GM12878 (cell line): Measurements from ENCODE around the gene WDR72. TPM values are rescaled to one million over a fixed set of nuclear protein-coding genes. Genes with fewer than 3 reads are reported as not detected.

Experiments
- ATAC-seq: fragments of 200-7000 bp; cut with Tn5 transposase; 3 replicates; pipeline ENCODE4 v1.9.1; 2020; ENCODE audit warnings: mild to moderate bottlenecking, moderate library complexity
- BruUV-seq: library from RNA; stranded (reverse); fragments of 400-500 nt; replicated peaks from 2 replicates; lab custom pipeline; 2021; lab: Mats Ljungman, UMichigan
- CTCF ChIA-PET: fragments of 300-600 bp; sonication (Branson Sonifier 250); formaldehyde crosslinking; extraction: SDS; loops from one replicate; lab custom pipeline; 2021; ENCODE audit warnings: inconsistent platforms; lab: Yijun Ruan, JAX
- POLR2A ChIA-PET: fragments of 350-600 bp; formaldehyde crosslinking; extraction: SDS; loops from one replicate; lab custom pipeline; 2021; ENCODE audit warnings: inconsistent platforms; lab: Charles Lee
- RAD21 ChIA-PET: fragments of 300-600 bp; sonication (Branson Sonifier 250); formaldehyde crosslinking; loops from one replicate; lab custom pipeline; 2023; ENCODE audit warnings: antibody characterized with exemption; ENCODE audit not compliant: unreplicated experiment; lab: Charles Lee
- SMC1A ChIA-PET: fragments of 300-600 bp; sonication (Branson Sonifier 250); formaldehyde crosslinking; loops from one replicate; lab custom pipeline; 2023; ENCODE audit not compliant: unreplicated experiment, uncharacterized antibody; lab: Charles Lee
- DNase-seq: peaks from one replicate; pipeline ENCODE4 v3.0.0-alpha.2; 2011; ENCODE audit warnings: low read depth, low spot score
- FAIRE-seq: peaks from 3 replicates; lab custom pipeline; 2011; peaks lifted over from hg19 to GRCh38; lab: Jason Lieb, UNC
- H2AFZ ChIP-seq: 2 replicates; pipeline ENCODE4 v1.6.0; 2011; ENCODE audit warnings: low read depth, low read length, control low read depth; ENCODE audit not compliant: control insufficient read depth
- H3K27ac ChIP-seq: 2 replicates; pipeline ENCODE4 v1.5.1; 2011; ENCODE audit warnings: control low read depth; ENCODE audit not compliant: control insufficient read depth, insufficient read depth
- H3K27me3 ChIP-seq, 2 experiments: replicated peaks in 1 of 2; 2 replicates each; pipeline versions ENCODE4 v1.6.0 to v1.6.1; 2011; ENCODE audit warnings: low read length in 1 of 2; ENCODE audit not compliant: control insufficient read depth in 2 of 2, insufficient read depth in 2 of 2
- H3K36me3 ChIP-seq, 2 experiments: 2 replicates each; pipeline ENCODE4 v1.5.1; 2011; ENCODE audit warnings: low read length in 1 of 2; ENCODE audit not compliant: control insufficient read depth in 2 of 2, insufficient read depth in 2 of 2
- H3K4me1 ChIP-seq: 2 replicates; pipeline ENCODE4 v1.6.1; 2011; ENCODE audit warnings: mild to moderate bottlenecking, low read length, moderate library complexity, mixed read lengths; ENCODE audit not compliant: control insufficient read depth, insufficient read depth
- H3K4me2 ChIP-seq: 2 replicates; pipeline ENCODE4 v1.6.0; 2011; ENCODE audit warnings: control low read depth; ENCODE audit not compliant: control insufficient read depth, insufficient read depth
- H3K4me3 ChIP-seq: fragments of 200-600 bp; sonication (generic); 2 replicates; pipeline ENCODE4 v1.5.1; 2016
- H3K79me2 ChIP-seq: 2 replicates; pipeline ENCODE4 v1.6.0; 2011; ENCODE audit warnings: low read length; ENCODE audit not compliant: control insufficient read depth, insufficient read depth
- H3K9ac ChIP-seq: 2 replicates; pipeline ENCODE4 v1.8.0; 2011; ENCODE audit warnings: low read length, control low read depth, mixed read lengths; ENCODE audit not compliant: control insufficient read depth, insufficient read depth
- H3K9me3 ChIP-seq: replicated peaks from 3 replicates; pipeline ENCODE4 v1.5.1; 2011; ENCODE audit warnings: mild to moderate bottlenecking, low read length; ENCODE audit not compliant: control insufficient read depth, insufficient read depth
- H4K20me1 ChIP-seq: 2 replicates; pipeline ENCODE4 v1.6.0; 2011; ENCODE audit not compliant: control insufficient read depth, insufficient read depth
- BCL11A ChIP-seq: IDR thresholded peaks from 2 replicates; pipeline ENCODE4 v1.6.1; 2011; ENCODE audit warnings: low read depth, low read length
- E2F4 ChIP-seq: IDR thresholded peaks from 2 replicates; pipeline ENCODE4 v1.6.1; 2012; ENCODE audit warnings: low read depth, low read length, improper control_type of control experiment
- EED ChIP-seq: sonication (generic); IDR thresholded peaks from 2 replicates; pipeline ENCODE4 v1.6.1; 2016; ENCODE audit warnings: antibody characterized with exemption, low read depth
- ETV6 ChIP-seq, 2 experiments: fragments of 450-650 bp in 1 of 2; IDR thresholded peaks in 1 of 2; conservative IDR thresholded peaks in 1 of 2; 2 replicates each; pipeline ENCODE4 v1.6.1; 2014; ENCODE audit warnings: antibody characterized with exemption in 1 of 2, borderline replicate concordance in 1 of 2, low read depth in 1 of 2, mild to moderate bottlenecking in 1 of 2, moderate library complexity in 1 of 2
- MAX ChIP-seq: IDR thresholded peaks from 2 replicates; pipeline ENCODE4 v1.6.1; 2012; ENCODE audit warnings: low read depth, low read length, improper control_type of control experiment
- NFYA ChIP-seq: IDR thresholded peaks from 2 replicates; pipeline ENCODE4 v1.6.1; 2011; ENCODE audit warnings: low read depth, mild to moderate bottlenecking, low read length, improper control_type of control experiment, borderline replicate concordance
- NKRF ChIP-seq: fragments of 450-650 bp; conservative IDR thresholded peaks from 2 replicates; pipeline ENCODE4 v1.6.1; 2017; ENCODE audit warnings: mild to moderate bottlenecking, moderate library complexity
- NR2C2 ChIP-seq: IDR thresholded peaks from 2 replicates; pipeline ENCODE4 v1.6.1; 2011; ENCODE audit warnings: borderline replicate concordance, low read depth; ENCODE audit not compliant: control insufficient read depth, insufficient read length
- POLR2AphosphoS2 ChIP-seq: IDR thresholded peaks from 2 replicates; pipeline ENCODE4 v1.6.1; 2011; ENCODE audit warnings: low read depth, mild to moderate bottlenecking, low read length, improper control_type of control experiment, moderate library complexity
- RCOR1 ChIP-seq: conservative IDR thresholded peaks from 2 replicates; pipeline ENCODE4 v1.6.1; 2012; ENCODE audit warnings: low read depth, low read length, improper control_type of control experiment
- REST ChIP-seq: IDR thresholded peaks from 2 replicates; pipeline ENCODE4 v1.6.1; 2012; ENCODE audit warnings: mild to moderate bottlenecking, low read depth, low read length
- SMAD1 ChIP-seq: fragments of 450-650 bp; IDR thresholded peaks from 2 replicates; pipeline ENCODE4 v1.6.1; 2018; ENCODE audit warnings: mild to moderate bottlenecking, low read depth; ENCODE audit not compliant: partially characterized antibody
- SP1 ChIP-seq: IDR thresholded peaks from one replicate; pipeline ENCODE4 v1.6.1; 2011; ENCODE audit warnings: low read depth, low read length
- SREBF2 ChIP-seq: IDR thresholded peaks from 2 replicates; pipeline ENCODE4 v1.6.1; 2012; ENCODE audit warnings: mild to moderate bottlenecking, low read length
- ZBED1 ChIP-seq: IDR thresholded peaks from 2 replicates; pipeline ENCODE4 v1.6.1; 2016; ENCODE audit warnings: borderline replicate concordance
- ZBTB33 ChIP-seq: fragments of 450-650 bp; IDR thresholded peaks from 2 replicates; pipeline ENCODE4 v1.6.1; 2017; ENCODE audit warnings: mild to moderate bottlenecking
- ZNF24 ChIP-seq: fragments of 450-650 bp; IDR thresholded peaks from 2 replicates; pipeline ENCODE4 v1.6.1; 2017; ENCODE audit warnings: antibody characterized with exemption, mild to moderate bottlenecking
- WGBS: methylation state at CpG from one replicate; pipeline ENCODE4 v1.1.6; 2016; ENCODE audit warnings: low lambda C conversion rate; ENCODE audit not compliant: insufficient replicate concordance, insufficient coverage; ENCODE audit errors: missing lambda C conversion rate; 5-methylcytosine and 5-hydroxymethylcytosine counted together
- in situ Hi-C: fragments of 300-500 bp; cut with MboI; formaldehyde crosslinking; loops from 9 replicates; pipeline ENCODE4 v1.14.3; 2018; ENCODE audit warnings: mixed read lengths
- intact Hi-C: fragments of 100-400 bp; cut with micrococcal nuclease; formaldehyde crosslinking; loops from one replicate; pipeline ENCODE4 v1.14.2; 2022; ENCODE audit not compliant: unreplicated experiment
- polyA plus RNA-seq, 11 experiments: library from polyadenylated mRNA; depleted of rRNA in 4 of 11; unstranded in 6 of 11; stranded (reverse) in 5 of 11; fragments of >200 nt; fragmentation: Nextera tagmentation in 4 of 11; fragmentation: Illumina TruSeq in 1 of 11; extraction: Ambion mirVana in 4 of 11; extraction: Trizol in 1 of 11; gene quantifications; 1 replicate in 1 of 11; 2 replicates in 10 of 11; pipeline versions ENCODE4 v1.2.1 to v1.2.3, GENCODE V29; 2011 to 2016; ENCODE audit warnings: inconsistent platforms in 2 of 11, missing spikeins in 2 of 11, low read depth in 1 of 11
- total RNA-seq, 4 experiments: library from RNA; depleted of rRNA in 3 of 4; stranded (reverse); fragments of >200 nt in 3 of 4; fragmentation: Illumina TruSeq in 1 of 4; extraction: Trizol in 1 of 4; gene quantifications; 2 replicates each; pipeline versions ENCODE4 v1.2.1 to v1.2.3, GENCODE V29; 2013 to 2021

WDR72 gene
- total and polyA plus RNA-seq, 10 of the 15 experiments (the other 5 are each of a cell fraction or from before 2014, with no cell fraction given) = 0.03 TPM; not detected in 9

GRCh38 chr15:53513431-53513830, 246.0 kb downstream of the WDR72 start:
- Histone ChIP-seq H2AFZ (no peak overlapping the region), H3K9ac (no peak overlapping the region), H3K27me3 (no peaks in the 10 kb centered on the region), H4K20me1 (no peaks in the 10 kb centered on the region), H3K79me2 (no peaks in the 10 kb centered on the region), H3K36me3 (no peaks in the 10 kb centered on the region), H3K9me3 (no peaks in the 10 kb centered on the region), H3K27ac (no peak overlapping the region), H3K4me1 (no peaks in the 10 kb centered on the region), H3K4me3 (no peak overlapping the region), H3K4me2 (no peak overlapping the region)
- POLR2A ChIA-PET = no interaction called here
- BruUV-seq = no TSS peak
- in situ Hi-C loops (no loop called here), intact Hi-C loops (no loop called here)
- no peak for DNase-seq
- ATAC-seq = no peak
- RAD21 ChIA-PET = no interaction called here
- FAIRE-seq = no peak
- 36% methylated on average over 3 of the region's 3 CpGs for WGBS
- SMC1A ChIA-PET = no interaction called here
- CTCF ChIA-PET = no interaction called here
- TF ChIP-seq EED (no peak), ZBED1 (no peak), SREBF2 (no peak), SMAD1 (no peak), POLR2AphosphoS2 (no peak), ETV6 (conservative IDR thresholded peaks at IDR 0.05 in 1 of 2, IDR thresholded peaks at IDR 0.05 in 1 of 2; ENCODE audit: borderline replicate concordance in 1 of 2, low read depth in 1 of 2) (no peak), ZNF24 (no peak), MAX (no peak), REST (no peak), NR2C2 (no peak), SP1 (no peak), ZBTB33 (no peak), E2F4 (no peak), RCOR1 (no peak), NFYA (no peak), BCL11A (no peak), NKRF (no peak)
